Measurements from ENCODE around the gene GPR35.

GRCh38 chr2:240632306-240632721, 7.0 kb downstream of the GPR35 start:
- TF ChIP-seq RFX5 (IDR thresholded peaks at IDR 0.05; ENCODE audit: low read length) (no peak), POLR2AphosphoS5 (IDR thresholded peaks at IDR 0.05; ENCODE audit: low read depth, low read length) (no peak), RAD21 (IDR thresholded peaks at IDR 0.05; ENCODE audit: low read length) (no peak), TEAD4 (IDR thresholded peaks at IDR 0.05; ENCODE audit: borderline replicate concordance, insufficient read depth) (no peak), RXRA (IDR thresholded peaks at IDR 0.05; ENCODE audit: borderline replicate concordance, low read depth) (no peak), JUND (IDR thresholded peaks at IDR 0.05) (no peak), REST (IDR thresholded peaks at IDR 0.05; ENCODE audit: low read depth, low read length) (no peak), FOSL2 (IDR thresholded peaks at IDR 0.05; ENCODE audit: borderline replicate concordance, low read depth) (no peak), NFIC (IDR thresholded peaks at IDR 0.05; ENCODE audit: borderline replicate concordance) (no peak), FOXJ3 (CRISPR knock-in tag; IDR thresholded peaks at IDR 0.05) (no peak), YY1 (IDR thresholded peaks at IDR 0.05; ENCODE audit: low read depth) (no peak)
- TF ChIP-seq, protein P1, sequence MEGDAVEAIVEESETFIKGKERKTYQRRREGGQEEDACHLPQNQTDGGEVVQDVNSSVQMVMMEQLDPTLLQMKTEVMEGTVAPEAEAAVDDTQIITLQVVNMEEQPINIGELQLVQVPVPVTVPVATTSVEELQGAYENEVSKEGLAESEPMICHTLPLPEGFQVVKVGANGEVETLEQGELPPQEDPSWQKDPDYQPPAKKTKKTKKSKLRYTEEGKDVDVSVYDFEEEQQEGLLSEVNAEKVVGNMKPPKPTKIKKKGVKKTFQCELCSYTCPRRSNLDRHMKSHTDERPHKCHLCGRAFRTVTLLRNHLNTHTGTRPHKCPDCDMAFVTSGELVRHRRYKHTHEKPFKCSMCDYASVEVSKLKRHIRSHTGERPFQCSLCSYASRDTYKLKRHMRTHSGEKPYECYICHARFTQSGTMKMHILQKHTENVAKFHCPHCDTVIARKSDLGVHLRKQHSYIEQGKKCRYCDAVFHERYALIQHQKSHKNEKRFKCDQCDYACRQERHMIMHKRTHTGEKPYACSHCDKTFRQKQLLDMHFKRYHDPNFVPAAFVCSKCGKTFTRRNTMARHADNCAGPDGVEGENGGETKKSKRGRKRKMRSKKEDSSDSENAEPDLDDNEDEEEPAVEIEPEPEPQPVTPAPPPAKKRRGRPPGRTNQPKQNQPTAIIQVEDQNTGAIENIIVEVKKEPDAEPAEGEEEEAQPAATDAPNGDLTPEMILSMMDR (IDR thresholded peaks at IDR 0.05), result no peak

All from SK-N-SH (cell line).